ENCODE results near the gene IER3IP1. TPM values are rescaled to one million over a fixed set of nuclear protein-coding genes. Genes with fewer than 3 reads are reported as not detected.

Gene IER3IP1
- total RNA-seq, 1 donor from 2014 or later = 15.2 TPM

GRCh38 chr18:47109720-47110119 is 66.4 kb downstream of the IER3IP1 start:
- Mint-ChIP-seq H3K4me3 (ENCODE audit: unreplicated experiment) (no peak overlapping the region), H3K27ac (ENCODE audit: unreplicated experiment) (no peak overlapping the region), H3K27me3 (ENCODE audit: low read depth, unreplicated experiment) (no peaks in the 10 kb centered on the region), H3K9me3 (ENCODE audit: unreplicated experiment) (no peaks in the 10 kb centered on the region), H3K4me1 (ENCODE audit: low read depth, unreplicated experiment) (peaks cover 13% of the 10 kb centered on the region), H3K36me3 (ENCODE audit: low read depth, unreplicated experiment) (peaks cover 8% of the 10 kb centered on the region)
- no peak overlapping the region for H3K4me2 ChIP-seq (ENCODE audit: low read length)
- no peak overlapping the region for H3K4me3 ChIP-seq (ENCODE audit: insufficient read depth, low read depth, low read length)
- no peak overlapping the region for H3K27ac ChIP-seq (ENCODE audit: low read depth, low read length)
- TF ChIP-seq EZH2 (IDR thresholded peaks at IDR 0.05; ENCODE audit: insufficient read depth, low read length) (no peak), CTCF (IDR thresholded peaks at IDR 0.05; ENCODE audit: insufficient read depth, low read depth, low read length) (no peak)
- no peaks in the 10 kb centered on the region for H3K4me1 ChIP-seq (ENCODE audit: insufficient read depth, low read length)
- H3K9me3 ChIP-seq (ENCODE audit: insufficient read depth, low read depth, low read length) = no peaks in the 10 kb centered on the region
- H3K36me3 ChIP-seq (ENCODE audit: insufficient read depth, low read length) = peaks cover 20% of the 10 kb centered on the region
- no peaks in the 10 kb centered on the region for H3K79me2 ChIP-seq (ENCODE audit: insufficient read depth, low read length)
- H3K27me3 ChIP-seq (ENCODE audit: insufficient read depth, low read length) = no peaks in the 10 kb centered on the region
- no peak overlapping the region for H3K9ac ChIP-seq (ENCODE audit: low read length)
- no peak for FAIRE-seq
- no peak for DNase-seq (ENCODE audit: low read depth)
- no peaks in the 10 kb centered on the region for H4K20me1 ChIP-seq (ENCODE audit: insufficient read depth, low read length)
- no peak overlapping the region for H2AFZ ChIP-seq (ENCODE audit: low read depth, low read length)

- no peak for FAIRE-seq
- no peak overlapping the region for H3K27ac Mint-ChIP-seq (ENCODE audit: unreplicated experiment)
These were observed 67.2 kb downstream of the IER3IP1 start for GRCh38 chr18:47108998-47109405.

More at GRCh38 chr18:47108998-47109405, 67.2 kb downstream of the IER3IP1 start:
- Mint-ChIP-seq H3K27me3 (ENCODE audit: low read depth, unreplicated experiment) (no peaks in the 10 kb centered on the region), H3K9me3 (ENCODE audit: unreplicated experiment) (no peaks in the 10 kb centered on the region), H3K36me3 (ENCODE audit: low read depth, unreplicated experiment) (peaks cover 8% of the 10 kb centered on the region), H3K4me3 (ENCODE audit: unreplicated experiment) (no peak overlapping the region), H3K4me1 (ENCODE audit: low read depth, unreplicated experiment) (peaks cover 9% of the 10 kb centered on the region)
- H3K4me3 ChIP-seq (ENCODE audit: insufficient read depth, low read depth, low read length) = no peak overlapping the region
- H3K4me2 ChIP-seq (ENCODE audit: low read length) = no peak overlapping the region
- no peak overlapping the region for H2AFZ ChIP-seq (ENCODE audit: low read depth, low read length)
- no peaks in the 10 kb centered on the region for H4K20me1 ChIP-seq (ENCODE audit: insufficient read depth, low read length)
- no peak overlapping the region for H3K27ac ChIP-seq (ENCODE audit: low read depth, low read length)
- H3K9ac ChIP-seq (ENCODE audit: low read length) = no peak overlapping the region
- H3K27me3 ChIP-seq (ENCODE audit: insufficient read depth, low read length) = no peaks in the 10 kb centered on the region
- no peak for DNase-seq (ENCODE audit: low read depth)
- no peaks in the 10 kb centered on the region for H3K9me3 ChIP-seq (ENCODE audit: insufficient read depth, low read depth, low read length)
- H3K79me2 ChIP-seq (ENCODE audit: insufficient read depth, low read length) = no peaks in the 10 kb centered on the region
- no peak for TF ChIP-seq CTCF (IDR thresholded peaks at IDR 0.05; ENCODE audit: insufficient read depth, low read depth, low read length)
- TF ChIP-seq EZH2 (IDR thresholded peaks at IDR 0.05; ENCODE audit: insufficient read depth, low read length) = no peak
- H3K36me3 ChIP-seq (ENCODE audit: insufficient read depth, low read length) = peaks cover 23% of the 10 kb centered on the region
- no peaks in the 10 kb centered on the region for H3K4me1 ChIP-seq (ENCODE audit: insufficient read depth, low read length)

Measured in astrocyte (in vitro differentiated cells and primary cell).